Brain microvascular endothelial cell (primary cell): ENCODE measurements around the gene SESN3.

ENCODE experiments used
- DNase-seq: peaks from one replicate; pipeline ENCODE4 v3.0.0-alpha.2; 2020
- H3K27ac ChIP-seq: fragments of 250-450 bp; sonication (Bioruptor Pico); 2 replicates; pipeline ENCODE4 v1.5.1; 2020; ENCODE audit warnings: mild to moderate bottlenecking, moderate library complexity
- H3K27me3 ChIP-seq: fragments of 250-450 bp; sonication (Bioruptor Pico); replicated peaks from 2 replicates; pipeline ENCODE4 v1.5.1; 2020; ENCODE audit warnings: mild to moderate bottlenecking
- H3K36me3 ChIP-seq: fragments of 250-450 bp; sonication (Bioruptor Pico); replicated peaks from 2 replicates; pipeline ENCODE4 v1.5.1; 2020; ENCODE audit warnings: mild to moderate bottlenecking
- H3K4me3 ChIP-seq: 2 replicates; pipeline ENCODE4 v1.5.1; 2011; ENCODE audit warnings: low read depth, mild to moderate bottlenecking, control low read depth, low read length, moderate library complexity
- in situ Hi-C: cut with HindIII; loops from 2 replicates; pipeline ENCODE4 v1.10.0; 2017; ENCODE audit warnings: low sequenced_read_pairs, low pct_ligation_motif_present
- TF ChIP-seq, protein P1 (sequence below): IDR thresholded peaks from 2 replicates; pipeline ENCODE4 v1.5.1; 2011; ENCODE audit warnings: low read depth, mild to moderate bottlenecking, moderate library complexity, low read length, control low read depth, inconsistent platforms; ENCODE audit errors: missing control alignments

SESN3 gene

DNA sequence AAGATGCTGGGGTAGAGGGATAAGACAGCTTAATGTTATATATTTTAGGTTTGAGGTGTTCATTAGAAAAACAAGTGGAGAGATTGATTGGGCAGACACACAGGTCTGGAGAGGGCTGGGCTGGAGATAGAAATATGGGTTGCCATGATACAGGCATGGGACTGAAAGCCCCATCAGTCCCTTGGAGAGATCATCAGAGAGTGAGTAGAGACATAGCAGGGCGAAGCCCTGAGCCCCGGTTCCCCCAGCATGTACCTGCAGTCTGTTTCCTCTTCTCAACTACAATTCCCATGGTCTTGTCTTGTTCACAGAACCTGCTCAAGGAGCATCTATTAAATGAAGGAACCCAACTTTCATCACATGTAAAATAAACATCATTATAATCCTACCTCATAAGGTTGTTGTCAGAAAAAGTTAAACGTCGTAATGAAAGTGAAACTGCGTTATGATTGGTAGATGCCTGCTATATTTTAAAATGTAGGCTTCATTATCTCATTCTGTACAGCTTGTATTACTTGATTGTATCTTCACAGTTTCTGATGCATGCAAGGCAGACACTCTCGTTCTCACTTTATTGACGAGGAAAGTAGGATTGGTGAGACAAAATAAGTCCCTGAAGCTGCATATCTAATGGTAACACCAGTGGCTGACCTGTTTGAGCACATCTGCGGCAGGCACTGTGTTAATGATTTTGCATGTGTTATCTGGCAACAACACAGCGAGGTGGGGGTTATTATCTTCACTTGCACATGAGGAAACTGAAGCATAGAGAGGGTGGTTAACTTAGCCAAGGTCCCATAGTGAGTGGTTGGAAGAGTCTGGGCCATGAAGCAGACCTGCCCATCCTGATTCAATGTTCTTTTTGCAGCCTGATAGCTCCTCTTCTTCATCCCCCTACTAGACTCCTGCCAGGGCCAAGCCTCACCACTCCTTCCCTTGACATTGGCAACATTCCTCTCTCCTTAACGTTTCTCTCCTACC lies 77.8 kb downstream of the SESN3 start:
- Histone ChIP-seq H3K27ac (no peak overlapping the region), H3K36me3 (no peaks in the 10 kb centered on the region), H3K27me3 (no peaks in the 10 kb centered on the region), H3K4me3 (no peak overlapping the region)
- in situ Hi-C loops: loop anchor here (25.0 kb wide), 1 partner anchor 609 kb away; no protein-coding TSS in a partner anchor
- DNase-seq: no peak
- TF ChIP-seq, protein P1, sequence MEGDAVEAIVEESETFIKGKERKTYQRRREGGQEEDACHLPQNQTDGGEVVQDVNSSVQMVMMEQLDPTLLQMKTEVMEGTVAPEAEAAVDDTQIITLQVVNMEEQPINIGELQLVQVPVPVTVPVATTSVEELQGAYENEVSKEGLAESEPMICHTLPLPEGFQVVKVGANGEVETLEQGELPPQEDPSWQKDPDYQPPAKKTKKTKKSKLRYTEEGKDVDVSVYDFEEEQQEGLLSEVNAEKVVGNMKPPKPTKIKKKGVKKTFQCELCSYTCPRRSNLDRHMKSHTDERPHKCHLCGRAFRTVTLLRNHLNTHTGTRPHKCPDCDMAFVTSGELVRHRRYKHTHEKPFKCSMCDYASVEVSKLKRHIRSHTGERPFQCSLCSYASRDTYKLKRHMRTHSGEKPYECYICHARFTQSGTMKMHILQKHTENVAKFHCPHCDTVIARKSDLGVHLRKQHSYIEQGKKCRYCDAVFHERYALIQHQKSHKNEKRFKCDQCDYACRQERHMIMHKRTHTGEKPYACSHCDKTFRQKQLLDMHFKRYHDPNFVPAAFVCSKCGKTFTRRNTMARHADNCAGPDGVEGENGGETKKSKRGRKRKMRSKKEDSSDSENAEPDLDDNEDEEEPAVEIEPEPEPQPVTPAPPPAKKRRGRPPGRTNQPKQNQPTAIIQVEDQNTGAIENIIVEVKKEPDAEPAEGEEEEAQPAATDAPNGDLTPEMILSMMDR: no peak

DNA sequence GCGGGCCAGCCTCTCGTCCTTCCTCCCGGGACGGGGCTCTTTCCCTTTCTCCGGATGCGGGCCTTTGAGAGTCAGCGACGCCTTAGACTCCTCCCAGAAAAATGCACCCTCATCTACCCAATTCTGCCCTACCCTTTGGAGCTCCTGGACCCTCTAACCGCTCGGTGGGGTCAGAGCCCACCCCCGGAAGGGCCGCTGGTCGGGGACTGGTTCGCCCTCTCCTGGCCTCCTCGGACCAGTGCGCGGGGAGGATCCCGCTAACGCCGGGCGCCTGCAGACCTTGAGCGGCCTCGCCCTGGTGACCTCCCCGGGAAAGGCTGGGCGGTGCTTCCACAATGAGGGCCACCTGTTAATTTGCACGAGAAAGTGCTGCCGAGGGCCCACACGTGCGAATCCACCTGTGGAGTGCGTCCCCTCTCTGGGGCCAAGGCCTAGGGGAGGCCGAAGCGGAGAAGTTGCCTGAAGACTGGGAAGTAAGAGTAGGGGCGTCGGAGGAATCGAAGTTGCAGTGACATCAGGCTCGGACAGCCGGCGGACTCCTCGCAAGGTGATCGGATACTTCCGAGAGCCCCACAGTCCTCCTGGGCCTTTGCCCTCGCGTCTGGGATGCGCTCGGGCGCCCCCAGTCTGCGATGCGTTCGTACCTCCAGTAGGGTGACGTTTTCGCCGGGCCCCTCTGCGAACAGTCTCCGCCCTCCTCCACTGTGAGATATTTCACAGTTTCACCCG lies 79.9 kb downstream of the SESN3 start:
- TF ChIP-seq, protein P1: peak; percentile 85
- H3K36me3 ChIP-seq: no peaks in the 10 kb centered on the region
- DNase-seq: peak; percentile 87
- H3K27me3 ChIP-seq: no peaks in the 10 kb centered on the region
- peak overlapping the region; percentile 14 for H3K27ac ChIP-seq
- in situ Hi-C loops: loop anchor here (25.0 kb wide), 1 partner anchor 611 kb away; no protein-coding TSS in a partner anchor
- peak overlapping the region; percentile 70 for H3K4me3 ChIP-seq

DNA sequence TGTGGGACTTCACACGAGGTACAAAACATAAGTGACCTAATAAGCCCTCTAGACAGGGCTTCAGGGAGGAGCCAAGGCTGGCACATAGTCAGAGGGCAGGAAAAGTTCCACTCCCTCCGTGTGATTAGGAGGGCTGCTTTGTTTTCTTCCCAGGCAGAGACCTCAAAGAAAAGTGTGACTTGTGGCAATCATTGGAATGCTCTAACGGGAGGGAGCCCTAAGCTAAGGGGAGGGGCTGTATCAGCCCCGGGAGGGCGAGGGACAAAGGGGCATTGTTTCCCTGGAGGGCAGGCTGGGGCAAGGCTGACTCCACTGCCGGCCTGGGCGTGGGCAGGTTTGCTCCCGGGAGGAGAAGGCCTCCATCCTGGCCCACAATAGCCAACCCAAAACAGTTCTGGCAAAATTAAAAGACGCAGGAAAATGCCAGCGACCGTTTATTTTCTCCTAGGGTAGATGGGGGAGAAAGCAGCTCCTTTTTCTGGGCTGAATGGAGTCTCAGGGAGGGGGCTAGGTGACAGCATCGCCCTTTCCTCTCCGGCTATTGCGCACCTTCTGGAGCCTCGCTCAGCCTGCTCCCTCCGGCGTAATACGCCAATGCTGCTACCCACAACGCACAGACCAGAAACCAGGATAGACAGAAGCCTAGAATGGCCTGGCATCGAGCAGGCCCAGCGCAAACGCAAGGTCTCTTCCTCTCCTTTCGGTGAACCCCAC lies 81.2 kb downstream of the SESN3 start:
- no peak for DNase-seq
- no peaks in the 10 kb centered on the region for H3K27me3 ChIP-seq
- TF ChIP-seq, protein P1: no peak
- H3K27ac ChIP-seq: peak overlapping the region; percentile 3
- peak overlapping the region; percentile 70 for H3K4me3 ChIP-seq
- H3K36me3 ChIP-seq: no peaks in the 10 kb centered on the region
- in situ Hi-C loops: loop anchor here (25.0 kb wide), 1 partner anchor 612 kb away; no protein-coding TSS in a partner anchor

DNA sequence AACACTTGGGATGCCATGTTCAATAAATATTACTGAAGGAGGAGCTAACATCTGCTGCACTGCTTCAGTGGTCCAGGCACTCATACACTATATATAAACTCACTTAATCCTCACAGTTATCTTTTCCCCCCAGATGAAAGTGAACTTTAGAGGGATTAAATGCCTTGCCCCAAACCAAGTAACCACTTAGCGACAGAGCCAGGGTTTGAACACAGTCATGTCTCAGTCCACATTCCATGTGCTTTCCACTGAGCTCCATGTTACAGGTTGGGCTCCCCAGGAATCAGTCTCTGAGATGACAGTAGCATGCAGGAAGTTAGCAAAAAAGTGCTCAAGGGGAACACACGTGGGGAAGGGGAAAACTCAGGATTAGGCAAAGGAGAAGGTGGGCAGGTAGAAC lies 82.1 kb downstream of the SESN3 start:
- Histone ChIP-seq H3K27ac (no peak overlapping the region), H3K4me3 (no peak overlapping the region), H3K27me3 (no peaks in the 10 kb centered on the region), H3K36me3 (no peaks in the 10 kb centered on the region)
- DNase-seq: no peak
- TF ChIP-seq, protein P1: no peak
- in situ Hi-C loops: no loop called here

DNA sequence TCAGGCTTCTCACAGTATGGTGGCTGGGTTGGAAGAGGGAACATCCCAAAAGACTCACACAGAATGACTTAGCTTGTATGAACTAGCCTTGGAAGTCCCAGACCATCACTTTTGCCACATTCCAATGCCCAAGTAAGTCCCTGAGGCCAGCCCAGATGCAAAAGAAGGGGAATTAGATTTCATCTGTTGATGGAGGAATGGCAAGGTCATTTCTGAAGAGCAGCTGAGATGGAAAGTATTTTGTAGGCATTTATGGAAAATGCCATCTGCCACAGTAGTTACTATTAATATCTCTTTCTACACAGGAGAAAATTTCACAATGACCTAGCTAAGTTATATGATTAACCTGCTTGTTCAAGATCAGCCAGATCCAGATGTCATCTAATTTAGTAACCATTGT lies 82.6 kb downstream of the SESN3 start:
- in situ Hi-C loops: no loop called here
- peak overlapping the region; percentile 32 for H3K27ac ChIP-seq
- H3K36me3 ChIP-seq: no peaks in the 10 kb centered on the region
- DNase-seq: no peak
- no peaks in the 10 kb centered on the region for H3K27me3 ChIP-seq
- H3K4me3 ChIP-seq: no peak overlapping the region
- TF ChIP-seq, protein P1: no peak
